Measurements from ENCODE around the gene CBLB.

Gene CBLB

GRCh38 chr3:105618556-105618955 lies 250.3 kb downstream of the CBLB start:
- Histone ChIP-seq H3K9me3 (ENCODE audit: severe bottlenecking) (no peaks in the 10 kb centered on the region), H3K4me3 (ENCODE audit: low read depth, low read length) (no peak overlapping the region), H3K27me3 (ENCODE audit: insufficient read depth, low read depth, severe bottlenecking) (no peaks in the 10 kb centered on the region), H3K27ac (no peak overlapping the region), H3K36me3 (no peaks in the 10 kb centered on the region)
- DNase-seq, result no peak
- TF ChIP-seq CTCF (IDR thresholded peaks at IDR 0.05; ENCODE audit: low read depth, low read length), result no peak

- no peak for DNase-seq
- Histone ChIP-seq H3K4me3 (ENCODE audit: low read depth, low read length) (no peak overlapping the region), H3K36me3 (no peaks in the 10 kb centered on the region), H3K9me3 (ENCODE audit: severe bottlenecking) (no peaks in the 10 kb centered on the region), H3K27me3 (ENCODE audit: insufficient read depth, low read depth, severe bottlenecking) (no peaks in the 10 kb centered on the region), H3K27ac (no peak overlapping the region)
- no peak for TF ChIP-seq CTCF (IDR thresholded peaks at IDR 0.05; ENCODE audit: low read depth, low read length)
Measured at GRCh38 chr3:105616374-105617121, 252.3 kb downstream of the CBLB start.

- no peak for TF ChIP-seq CTCF (IDR thresholded peaks at IDR 0.05; ENCODE audit: low read depth, low read length)
- no peaks in the 10 kb centered on the region for H3K27me3 ChIP-seq (ENCODE audit: insufficient read depth, low read depth, severe bottlenecking)
- DNase-seq, result no peak
- H3K27ac ChIP-seq, result no peak overlapping the region
- no peak overlapping the region for H3K4me3 ChIP-seq (ENCODE audit: low read depth, low read length)
- no peaks in the 10 kb centered on the region for H3K9me3 ChIP-seq (ENCODE audit: severe bottlenecking)
- H3K36me3 ChIP-seq, result no peaks in the 10 kb centered on the region
Measured at GRCh38 chr3:105615814-105616213, 253.0 kb downstream of the CBLB start.

- Histone ChIP-seq H3K4me3 (ENCODE audit: low read depth, low read length) (no peak overlapping the region), H3K9me3 (ENCODE audit: severe bottlenecking) (no peaks in the 10 kb centered on the region), H3K27ac (no peak overlapping the region), H3K27me3 (ENCODE audit: insufficient read depth, low read depth, severe bottlenecking) (no peaks in the 10 kb centered on the region), H3K36me3 (no peaks in the 10 kb centered on the region)
- DNase-seq, result no peak
- TF ChIP-seq CTCF (IDR thresholded peaks at IDR 0.05; ENCODE audit: low read depth, low read length), result no peak
Measured at GRCh38 chr3:105614288-105615030, 254.4 kb downstream of the CBLB start.

- no peaks in the 10 kb centered on the region for H3K36me3 ChIP-seq
- no peaks in the 10 kb centered on the region for H3K9me3 ChIP-seq (ENCODE audit: severe bottlenecking)
- peak; percentile 13 for DNase-seq
- no peak overlapping the region for H3K27ac ChIP-seq
- no peak overlapping the region for H3K4me3 ChIP-seq (ENCODE audit: low read depth, low read length)
- TF ChIP-seq CTCF (IDR thresholded peaks at IDR 0.05; ENCODE audit: low read depth, low read length), result no peak
- H3K27me3 ChIP-seq (ENCODE audit: insufficient read depth, low read depth, severe bottlenecking), result no peaks in the 10 kb centered on the region
Measured at GRCh38 chr3:105613120-105613519, 255.7 kb downstream of the CBLB start.

All from WERI-Rb-1 (cell line).